Heart right ventricle (tissue), 16 donors: Measurements from ENCODE around the gene RPS6KC1. TPM values are rescaled to one million over a fixed set of nuclear protein-coding genes. Genes with fewer than 3 reads are reported as not detected.
"Not testable (repeated sequence)": the region's sequence is repeated elsewhere in the genome, so short reads cannot be mapped to it uniquely, and the experiment has no call there.

Experiments
- ATAC-seq, 8 donors: fragments of 200-7000 bp; cut with Tn5 transposase; one replicate each; pipeline ENCODE4 v1.9.1; 2020; ENCODE audit warnings: mild to moderate bottlenecking in 8 of 8, moderate library complexity in 8 of 8, moderate number of reproducible peaks in 1 of 8
- DNase-seq, 2 donors: peaks; one replicate each; pipeline ENCODE4 v3.0.0-alpha.2; 2020
- H3K27ac ChIP-seq, 10 donors: fragments of 200-600 bp; sonication (generic) in 2 of 10; one replicate each; pipeline versions ENCODE4 v1.5.0 to v1.8.0; 2020 to 2022; ENCODE audit warnings: mild to moderate bottlenecking in 3 of 10
- H3K27me3 ChIP-seq, 7 donors: fragments of 200-600 bp; one replicate each; pipeline ENCODE4 v1.8.0; 2021 to 2022; ENCODE audit warnings: mild to moderate bottlenecking in 2 of 7
- H3K36me3 ChIP-seq, 9 donors: fragments of 200-600 bp; sonication (generic) in 1 of 9; one replicate each; pipeline versions ENCODE4 v1.5.0 to v1.8.0; 2020 to 2022; ENCODE audit warnings: mild to moderate bottlenecking in 2 of 9
- H3K4me1 ChIP-seq, 9 donors: fragments of 200-600 bp; sonication (generic) in 1 of 9; one replicate each; pipeline versions ENCODE4 v1.5.0 to v1.8.0; 2020 to 2022; ENCODE audit warnings: mild to moderate bottlenecking in 4 of 9
- H3K4me3 ChIP-seq, 10 donors: fragments of 200-600 bp; sonication (generic) in 2 of 10; one replicate each; pipeline versions ENCODE4 v1.5.0 to v1.8.0; 2020 to 2022; ENCODE audit warnings: mild to moderate bottlenecking in 7 of 10, moderate library complexity in 2 of 10
- H3K9me3 ChIP-seq, 11 donors: fragments of 200-600 bp in 10 of 11; sonication (generic) in 2 of 11; one replicate each; pipeline versions ENCODE4 v1.5.0 to v1.8.0; 2013 to 2022; ENCODE audit warnings: mild to moderate bottlenecking in 2 of 11, control low read depth in 1 of 11, moderate library complexity in 1 of 11
- WGBS, 2 donors: extraction: QIAGEN DNeasy Blood & Tissue Kit; methylation state at CpG; one replicate each; pipeline ENCODE4 v1.1.7; 2013; ENCODE audit warnings: inconsistent platforms in 1 of 2; 5-methylcytosine and 5-hydroxymethylcytosine counted together
- intact Hi-C, 10 donors: fragments of 100-400 bp; cut with DNase I; formaldehyde crosslinking; loops; one replicate each; pipeline versions ENCODE4 v1.11.1 to v1.14.2; 2022
- polyA plus RNA-seq, 2 donors: library from polyadenylated mRNA; stranded (reverse); fragments of 200-250 nt; gene quantifications; one replicate each; pipeline ENCODE4 v1.2.3, GENCODE V29; 2013
- total RNA-seq, 10 donors: library from RNA; stranded (reverse); fragmentation: NEBNext Ultra II Directional in 3 of 10; extraction: Animal tissue kit (Norgen Biotek cat#: 25700) in 3 of 10; gene quantifications; one replicate each; pipeline versions ENCODE4 v1.2.1 to v1.2.4, GENCODE V29; 2021 to 2023
- TF ChIP-seq, protein P1 (sequence below), 9 donors: fragments of 200-600 bp; sonication (generic) in 2 of 9; IDR thresholded peaks; one replicate each; pipeline versions ENCODE4 v1.5.0 to v1.8.0; 2021 to 2022; ENCODE audit warnings: antibody characterized with exemption in 9 of 9, mild to moderate bottlenecking in 5 of 9, moderate library complexity in 1 of 9
- donor health status: Arrhythmogenic right ventricular cardiomyopathy.
- donor health status: ischemic (EF 13 %, LVEDD 7.1; RV severe dilation, severe dysfunction).
- donor health status: healthy with polysubstance abuse.
- donor health status: DM: no; HTN: yes; CAD: no.
- donor health status: DM: no; HTN: no; CAD: no.
- donor health status: ischemic (EF 25% LVEDD 6.9; RV normal size, moderate dysfunction).
- donor health status: ischemic (EF 25% LVEDD 5.7; RV mildly dilated, moderate dysfunction).
- donor health status: healthy.
- donor health status: DM: yes; HTN: yes; CAD: no.
- donor health status: Ischemic cardiomyopathy.
- donor health status: ischemic (EF 35%, LVEDD 5.7; RV mildly dilated, moderate dysfunction).
- donor health status: nonischemic (EF 11% LVEDD 7.7; RV severe dilation, severe dysfunction).
- donor health status: DM: yes; HTN: yes; CAD: no.
- donor health status: PGD.
- donor health status: ischemic (EF 29% LVEDD 5.4; RV normal size, mild dysfunction).
- donor health status: nonischemic (EF 23%, LVEDD 6.1; RV moderate dilation, normal function).

RPS6KC1 gene
- total and polyA plus RNA-seq, 12 donors, result 3.8 to 13.8 (median 10.3) TPM

DNA sequence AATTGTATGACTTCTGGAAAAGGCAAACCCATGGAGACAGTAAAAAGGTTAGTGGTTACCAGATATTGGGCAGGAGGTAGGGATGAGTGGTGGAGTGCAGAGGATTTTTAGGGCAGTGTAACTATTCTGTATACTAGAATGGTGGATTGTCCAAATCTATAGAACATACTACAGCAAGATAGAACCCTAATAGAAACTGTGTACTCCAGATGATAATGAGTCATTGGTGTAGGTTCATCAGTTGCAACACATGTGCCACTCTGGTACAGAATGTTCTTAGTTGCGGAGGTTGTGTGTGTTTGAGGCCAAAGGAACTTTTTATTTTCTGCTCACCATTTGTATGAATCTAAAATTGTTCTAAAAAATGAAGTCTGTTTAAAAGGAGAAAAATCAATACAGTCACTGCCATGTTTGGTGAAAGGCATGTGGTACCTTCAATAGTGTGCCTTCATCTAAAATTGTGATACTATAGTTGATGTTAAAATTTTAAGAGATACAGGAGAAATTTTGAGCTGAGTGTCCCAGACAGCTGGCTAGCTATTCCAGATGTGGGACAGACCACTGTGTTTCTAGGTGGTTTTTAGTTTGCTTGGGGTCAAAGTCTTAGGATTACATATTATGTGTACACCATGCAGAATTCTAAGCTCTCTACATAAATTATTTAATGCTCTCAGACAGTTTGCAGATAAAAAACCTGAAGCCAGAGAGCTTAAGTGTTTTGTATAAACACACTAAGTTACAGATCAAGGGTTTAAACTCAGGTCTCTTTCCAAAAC, 150.5 kb downstream of the RPS6KC1 start:
- peaks cover 0 to 35% (median 11%) of the 10 kb centered on the region in 11 donors for H3K9me3 ChIP-seq
- no peak overlapping the region for H3K4me3 ChIP-seq
- no peaks in the 10 kb centered on the region for H3K27me3 ChIP-seq
- no peak overlapping the region for H3K27ac ChIP-seq
- ATAC-seq, result no peak
- TF ChIP-seq, protein P1, sequence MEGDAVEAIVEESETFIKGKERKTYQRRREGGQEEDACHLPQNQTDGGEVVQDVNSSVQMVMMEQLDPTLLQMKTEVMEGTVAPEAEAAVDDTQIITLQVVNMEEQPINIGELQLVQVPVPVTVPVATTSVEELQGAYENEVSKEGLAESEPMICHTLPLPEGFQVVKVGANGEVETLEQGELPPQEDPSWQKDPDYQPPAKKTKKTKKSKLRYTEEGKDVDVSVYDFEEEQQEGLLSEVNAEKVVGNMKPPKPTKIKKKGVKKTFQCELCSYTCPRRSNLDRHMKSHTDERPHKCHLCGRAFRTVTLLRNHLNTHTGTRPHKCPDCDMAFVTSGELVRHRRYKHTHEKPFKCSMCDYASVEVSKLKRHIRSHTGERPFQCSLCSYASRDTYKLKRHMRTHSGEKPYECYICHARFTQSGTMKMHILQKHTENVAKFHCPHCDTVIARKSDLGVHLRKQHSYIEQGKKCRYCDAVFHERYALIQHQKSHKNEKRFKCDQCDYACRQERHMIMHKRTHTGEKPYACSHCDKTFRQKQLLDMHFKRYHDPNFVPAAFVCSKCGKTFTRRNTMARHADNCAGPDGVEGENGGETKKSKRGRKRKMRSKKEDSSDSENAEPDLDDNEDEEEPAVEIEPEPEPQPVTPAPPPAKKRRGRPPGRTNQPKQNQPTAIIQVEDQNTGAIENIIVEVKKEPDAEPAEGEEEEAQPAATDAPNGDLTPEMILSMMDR (IDR thresholded peaks at IDR 0.05), result no peak
- 91 to 99% methylated on average over 1 of the region's 1 CpG for WGBS, 2 donors
- no peak for DNase-seq
- no peaks in the 10 kb centered on the region for H3K4me1 ChIP-seq
- intact Hi-C loops, result no loop called here
- peaks cover 0 to 36% (median 9%) of the 10 kb centered on the region in 9 donors for H3K36me3 ChIP-seq

DNA sequence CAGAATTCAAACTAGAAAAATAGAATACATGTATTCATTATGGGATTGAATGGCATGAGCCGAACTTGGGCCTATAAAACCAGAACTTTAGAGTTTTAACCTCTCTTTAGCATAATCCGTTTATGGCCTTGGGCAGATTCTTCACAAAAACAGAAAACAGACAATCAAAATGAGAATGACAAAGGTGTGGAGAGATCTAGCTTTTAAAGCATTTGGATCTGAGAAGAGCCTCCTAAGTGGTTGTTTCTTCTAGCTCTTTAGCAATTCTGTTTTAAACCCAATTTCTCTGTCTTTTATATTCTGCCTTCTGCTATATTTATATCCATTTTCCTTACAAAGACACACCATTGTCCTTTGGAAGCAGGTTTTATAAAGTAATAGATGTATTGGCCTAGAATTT, 160.2 kb downstream of the RPS6KC1 start:
- H3K27me3 ChIP-seq, result no peaks in the 10 kb centered on the region
- TF ChIP-seq, protein P1 (IDR thresholded peaks at IDR 0.05), result no peak
- WGBS, 2 donors, result 97 to 98% methylated on average over 2 of the region's 2 CpGs
- ATAC-seq, result no peak
- H3K4me3 ChIP-seq, result no peak overlapping the region
- no peak for DNase-seq
- no peak overlapping the region for H3K27ac ChIP-seq
- intact Hi-C loops, result no loop called here
- no peaks in the 10 kb centered on the region for H3K4me1 ChIP-seq
- H3K9me3 ChIP-seq, result peaks cover 0 to 4% (median 0%) of the 10 kb centered on the region in 11 donors
- peaks cover 0 to 80% (median 13%) of the 10 kb centered on the region in 9 donors for H3K36me3 ChIP-seq

DNA sequence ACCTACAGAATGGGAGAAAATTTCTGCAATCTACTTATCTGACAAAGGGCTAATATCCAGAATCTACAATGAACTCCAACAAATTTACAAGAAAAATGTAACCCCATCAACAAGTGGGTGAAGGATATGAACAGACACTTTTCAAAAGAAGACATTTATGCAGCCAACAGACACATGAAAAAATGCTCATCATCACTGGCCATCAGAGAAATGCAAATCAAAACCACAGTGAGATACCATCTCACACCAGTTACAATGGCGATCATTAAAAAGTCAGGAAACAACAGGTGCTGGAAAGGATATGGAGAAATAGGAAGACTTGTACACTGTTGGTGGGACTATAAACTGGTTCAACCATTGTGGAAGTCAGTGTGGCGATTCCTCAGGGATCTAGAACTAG, 168.0 kb downstream of the RPS6KC1 start:
- 95 to 99% methylated on average over 2 of the region's 2 CpGs for WGBS, 2 donors

GRCh38 chr1:213221209-213221608, 170.2 kb downstream of the RPS6KC1 start:
- WGBS, 2 donors, result 79 to 82% methylated on average over 4 of the region's 4 CpGs
- TF ChIP-seq, protein P1 (IDR thresholded peaks at IDR 0.05), result no peak

More for the DNA sequence above, 168.0 kb downstream of the RPS6KC1 start:
- H3K36me3 ChIP-seq, result peaks cover 0 to 12% (median 5%) of the 10 kb centered on the region in 9 donors
- H3K27ac ChIP-seq, intact Hi-C loops, H3K27me3 ChIP-seq, ATAC-seq, H3K4me1 ChIP-seq, DNase-seq, H3K4me3 ChIP-seq, H3K9me3 ChIP-seq: not testable (repeated sequence)

DNA sequence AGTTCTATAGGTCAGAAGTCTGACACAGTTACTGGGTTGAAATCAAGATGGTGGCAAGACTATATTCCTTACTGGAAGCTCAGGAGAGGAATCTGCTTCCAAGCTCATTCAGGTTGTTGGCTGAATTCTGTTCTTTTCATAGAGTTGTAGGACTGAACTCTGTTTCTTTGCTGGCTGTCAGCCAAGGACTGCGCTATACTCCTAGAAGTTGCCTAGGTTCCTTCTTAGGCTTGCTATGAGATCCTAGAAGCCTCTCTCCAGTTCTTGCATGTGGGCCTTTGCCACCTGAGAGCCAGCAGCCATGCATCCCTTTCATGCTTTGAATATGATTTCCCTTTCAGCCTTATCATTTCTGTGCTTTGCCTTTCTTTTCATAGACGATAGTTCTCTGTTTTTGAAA, 176.4 kb downstream of the RPS6KC1 start:
- H3K27ac ChIP-seq, result no peak overlapping the region
- H3K27me3 ChIP-seq, result no peaks in the 10 kb centered on the region
- H3K36me3 ChIP-seq, result peaks cover 0 to 20% (median 0%) of the 10 kb centered on the region in 9 donors
- no peaks in the 10 kb centered on the region for H3K9me3 ChIP-seq
- TF ChIP-seq, protein P1 (IDR thresholded peaks at IDR 0.05), result no peak
- no peak overlapping the region for H3K4me3 ChIP-seq
- H3K4me1 ChIP-seq, result no peaks in the 10 kb centered on the region
- DNase-seq, result no peak
- intact Hi-C loops, result no loop called here
- 95 to 97% methylated on average over 2 of the region's 2 CpGs for WGBS, 2 donors
- ATAC-seq, result no peak

More at GRCh38 chr1:213221209-213221608, 170.2 kb downstream of the RPS6KC1 start:
- H3K4me3 ChIP-seq, result no peak overlapping the region
- peaks cover 0 to 2% (median 0%) of the 10 kb centered on the region in 9 donors for H3K36me3 ChIP-seq
- H3K9me3 ChIP-seq, result peaks cover 0 to 9% (median 0%) of the 10 kb centered on the region in 11 donors
- H3K4me1 ChIP-seq, result no peaks in the 10 kb centered on the region
- H3K27me3 ChIP-seq, result no peaks in the 10 kb centered on the region
- H3K27ac ChIP-seq, result no peak overlapping the region
- DNase-seq, result no peak
- intact Hi-C loops, result no loop called here
- ATAC-seq, result no peak
